CD4-positive, alpha-beta T cell treated with Interleukin-12 subunit alpha and Interleukin-12 subunit beta, for 1 hour (primary cell): ENCODE data around the gene ZNRF1.

ENCODE experiments used
- DNase-seq: peaks from one replicate; pipeline ENCODE4 v3.0.0-alpha.2; 2020

ZNRF1 gene

DNA sequence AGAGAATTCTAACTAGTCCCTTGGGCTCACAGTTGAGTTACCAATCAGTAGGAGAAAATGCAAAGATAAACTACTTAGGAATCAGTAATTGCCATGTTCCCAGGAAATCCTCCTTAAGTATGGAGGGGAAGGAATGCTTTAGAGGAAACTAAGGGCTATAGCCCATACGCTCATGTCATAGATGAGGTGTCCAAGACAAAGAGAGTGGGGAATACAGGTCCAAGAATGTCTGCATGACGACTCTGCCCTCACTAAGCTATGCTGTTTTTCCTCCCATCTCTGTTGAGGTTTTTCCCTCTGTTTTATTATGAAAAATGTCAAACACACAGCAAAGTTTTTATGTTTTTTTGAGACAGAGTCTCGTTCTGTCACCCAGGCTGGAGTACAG is 101.8 kb downstream of the ZNRF1 start:
- no peak for DNase-seq

DNA sequence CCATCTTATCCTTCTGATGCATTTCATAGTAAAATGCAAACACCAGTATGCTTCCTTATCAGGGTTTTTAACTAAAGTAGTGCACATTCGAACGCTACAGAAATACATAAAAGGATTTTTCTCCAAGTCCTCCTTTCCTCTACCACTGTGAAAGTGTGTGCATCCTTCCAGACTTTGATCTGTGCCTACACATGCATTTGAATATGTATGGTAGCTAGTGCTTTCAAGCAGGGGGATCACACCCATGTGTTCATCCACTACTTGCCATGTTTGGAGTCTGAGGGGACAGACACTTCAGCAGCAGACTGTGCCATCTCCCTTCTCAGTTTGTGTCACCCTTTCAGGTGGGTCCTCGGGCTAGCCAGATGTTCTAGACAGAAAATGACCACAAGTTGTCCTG is 102.8 kb downstream of the ZNRF1 start:
- no peak for DNase-seq

DNA sequence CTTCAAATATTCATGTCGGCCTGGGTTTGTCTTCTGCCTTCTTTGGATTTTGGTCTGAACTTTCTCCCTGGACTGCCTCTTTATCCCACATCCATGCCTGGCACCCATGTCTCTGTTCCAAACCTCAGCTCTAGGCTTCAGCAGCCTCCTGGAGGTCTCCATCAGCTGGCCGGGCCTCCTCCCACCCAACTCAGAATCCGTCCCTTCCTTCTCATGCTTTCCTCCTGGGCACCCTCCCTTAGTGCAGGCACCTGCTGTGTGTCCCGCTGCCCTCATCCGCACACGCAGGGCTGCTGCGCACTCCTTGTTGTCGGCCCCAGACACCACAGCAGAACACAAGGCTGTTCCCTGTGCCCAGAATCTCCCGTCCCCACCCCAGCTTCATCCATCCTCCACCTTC is 103.8 kb downstream of the ZNRF1 start:
- DNase-seq = no peak

DNA sequence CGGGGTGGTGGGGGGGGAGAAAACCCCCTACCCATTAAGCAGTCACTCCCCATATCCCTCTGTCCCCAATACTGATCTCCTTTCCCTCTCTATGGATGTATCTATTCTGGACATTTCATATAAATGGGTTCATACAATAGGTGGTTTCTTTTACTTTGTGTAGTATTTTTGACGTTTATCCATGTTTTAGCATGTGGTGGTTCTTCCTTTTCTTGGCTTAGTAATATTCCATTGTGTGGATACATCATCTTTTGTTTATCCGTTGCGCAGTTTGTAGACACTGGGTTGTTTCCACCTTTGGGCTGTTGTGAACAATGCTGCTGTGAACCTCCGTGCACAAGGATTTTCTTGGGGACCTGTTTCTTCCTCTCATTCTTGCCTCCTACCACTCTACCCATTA is 105.2 kb downstream of the ZNRF1 start:
- DNase-seq = no peak

DNA sequence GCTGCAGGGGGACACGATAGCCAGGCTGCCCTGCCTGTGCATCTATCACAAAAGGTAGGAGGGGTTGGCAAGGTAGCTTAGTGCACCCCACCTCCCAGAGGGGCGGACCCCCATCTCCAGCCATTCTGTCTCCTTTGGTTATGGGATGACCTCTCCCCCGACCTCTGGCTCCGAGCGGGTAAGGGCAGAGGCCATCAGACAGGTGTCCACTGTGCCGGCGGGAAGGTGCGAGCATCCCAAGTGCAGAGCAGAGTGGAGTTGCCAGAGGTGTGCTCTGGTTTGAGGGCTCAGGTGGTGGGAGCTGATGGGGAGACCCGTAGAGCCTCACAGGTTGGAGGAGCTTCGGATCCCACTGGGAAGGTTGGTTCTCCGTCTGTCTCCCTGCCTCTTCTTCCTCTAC is 106.0 kb downstream of the ZNRF1 start:
- DNase-seq = no peak

DNA sequence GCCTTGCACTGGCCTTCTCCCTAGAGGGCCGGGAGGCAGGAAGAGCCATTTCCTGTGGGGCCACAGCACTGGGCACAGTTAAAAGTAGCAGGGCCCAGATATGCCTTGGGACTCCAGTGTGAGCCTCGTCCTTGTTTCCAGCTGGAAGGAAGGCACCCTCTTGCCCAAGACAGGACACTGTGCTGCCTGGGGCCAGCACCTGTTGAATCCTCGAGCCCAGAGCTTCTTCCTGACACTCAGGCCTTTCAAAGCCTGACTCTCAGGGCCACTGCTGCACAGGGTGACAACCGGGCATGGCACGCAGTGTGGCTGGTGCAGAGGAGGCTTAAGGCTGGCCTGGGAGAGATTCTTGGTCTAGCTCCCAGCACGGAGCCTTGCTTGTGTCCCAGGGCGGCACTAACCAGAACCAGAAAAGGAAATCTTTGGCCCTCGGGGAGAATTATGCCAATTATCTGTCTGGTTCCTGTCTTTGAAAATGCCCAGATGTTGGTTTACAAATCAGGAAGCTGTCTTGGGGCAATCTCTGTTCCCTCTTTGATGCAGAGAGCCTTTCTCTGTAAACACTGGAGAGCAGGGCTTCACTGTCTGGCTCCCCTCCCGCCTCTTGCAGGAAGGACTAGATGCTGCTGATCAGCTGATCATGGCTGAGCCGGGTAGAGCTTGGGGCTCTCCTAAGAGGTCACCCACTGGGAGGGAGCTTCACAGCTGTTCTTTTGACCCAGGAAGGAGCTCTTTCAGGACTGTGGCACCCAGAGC is 106.7 kb downstream of the ZNRF1 start:
- peak; percentile 25 for DNase-seq

DNA sequence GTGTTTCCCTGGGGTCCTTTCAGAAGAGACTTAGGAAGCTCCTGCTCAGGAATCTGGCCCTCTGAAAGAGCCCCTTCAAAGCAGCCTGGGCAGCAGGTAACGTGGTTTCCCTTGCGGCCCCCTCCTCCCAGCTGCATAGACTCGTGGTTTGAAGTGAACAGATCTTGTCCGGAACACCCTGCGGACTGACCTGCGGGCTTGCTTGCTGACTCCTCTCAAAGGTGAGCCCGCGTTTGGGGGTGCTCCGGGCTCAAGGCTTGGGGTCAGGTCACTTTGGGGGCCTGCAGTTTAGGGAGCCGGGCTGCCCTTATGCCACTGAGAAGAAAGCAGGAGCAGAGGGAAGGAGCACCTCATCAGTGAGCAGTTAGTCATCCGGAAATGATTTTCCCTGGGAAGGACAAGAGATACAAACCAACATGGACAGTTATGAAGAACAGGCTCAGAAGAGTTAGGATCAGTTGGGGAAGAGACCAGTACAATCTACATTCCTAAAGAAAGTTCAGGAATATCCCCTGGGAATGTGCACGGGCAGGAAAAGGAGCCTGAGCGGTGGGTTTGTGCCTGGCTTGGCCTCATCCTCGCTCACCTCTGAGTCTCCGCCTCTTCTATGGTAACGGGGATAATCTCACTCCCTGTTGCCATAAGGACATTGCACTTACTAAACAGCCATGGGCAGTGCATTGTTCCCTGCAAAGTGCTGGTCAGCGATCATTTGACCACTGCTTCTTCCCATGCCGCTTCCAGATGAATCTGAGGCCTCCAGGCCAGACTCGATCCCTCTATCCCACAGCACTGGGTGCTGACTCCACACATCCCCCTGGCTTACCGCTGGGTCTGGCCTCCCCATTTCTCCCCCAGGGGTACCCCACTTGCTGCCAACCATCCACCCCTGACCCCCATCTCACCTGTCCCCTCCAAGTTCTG is 107.8 kb downstream of the ZNRF1 start:
- no peak for DNase-seq

DNA sequence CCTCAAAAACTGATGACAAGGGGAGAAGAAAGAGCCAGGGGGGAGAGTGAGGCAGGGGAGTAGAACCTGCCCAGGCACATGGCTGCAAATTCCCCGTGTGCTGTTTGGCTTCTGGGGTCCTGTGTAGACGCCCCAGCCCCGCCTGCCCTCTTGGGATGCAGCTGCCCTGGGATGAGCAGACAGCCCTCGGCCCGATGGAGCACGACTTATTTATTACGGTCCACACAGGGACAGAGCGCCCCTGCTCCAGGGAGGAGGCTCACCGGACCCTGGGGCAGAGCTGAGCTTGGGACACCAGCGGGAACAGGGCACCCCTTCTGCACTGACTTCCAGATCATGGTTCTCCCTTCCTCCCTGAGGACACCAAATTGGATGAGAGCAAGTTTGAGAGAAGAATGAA is 108.7 kb downstream of the ZNRF1 start:
- no peak for DNase-seq

DNA sequence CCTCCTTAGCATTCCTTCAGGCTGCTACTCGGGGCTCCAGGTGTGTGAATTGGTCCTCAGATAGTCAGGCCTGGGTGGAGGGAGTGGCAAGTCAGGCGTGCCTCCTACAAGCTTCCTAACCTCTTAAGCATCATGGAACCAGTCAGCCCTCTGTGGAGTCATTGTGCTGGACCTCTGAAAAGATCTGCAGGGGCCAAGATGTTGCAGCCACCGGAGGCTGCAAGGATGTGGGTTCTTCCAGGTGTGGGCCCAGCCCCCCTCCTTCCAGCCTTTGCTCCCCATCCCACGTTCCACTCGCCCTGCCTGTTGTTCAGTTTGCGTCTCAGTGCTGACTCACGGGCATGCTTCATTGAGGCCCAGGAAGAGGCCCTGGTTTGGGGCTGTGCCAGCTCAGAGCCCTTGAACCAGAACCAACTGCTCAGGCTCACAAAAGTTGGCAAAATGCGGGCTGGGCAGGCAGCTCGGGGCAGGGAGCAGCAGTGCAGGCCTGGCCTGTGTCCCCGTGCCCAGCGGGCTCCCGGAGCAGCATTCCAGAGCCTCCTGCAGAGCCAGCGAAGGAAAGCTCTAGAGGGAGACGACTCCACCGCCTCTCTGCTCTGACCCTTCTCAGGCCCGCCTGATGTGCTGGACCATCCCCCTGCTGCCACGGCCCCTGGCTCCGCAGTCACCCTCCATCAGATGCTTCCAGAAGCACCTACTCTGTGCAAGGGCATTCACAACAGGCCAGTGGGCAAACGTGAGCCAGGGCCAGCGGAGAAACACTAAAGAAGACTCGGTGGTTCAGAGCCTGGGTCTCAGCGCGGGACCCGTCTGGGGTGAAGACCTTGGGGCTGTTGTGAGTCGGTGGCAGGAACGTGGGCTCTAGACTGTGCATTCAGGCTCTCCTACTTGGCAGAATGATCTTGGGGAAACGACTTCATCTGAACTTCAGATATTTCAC is 110.2 kb downstream of the ZNRF1 start:
- peak; percentile 58 for DNase-seq

DNA sequence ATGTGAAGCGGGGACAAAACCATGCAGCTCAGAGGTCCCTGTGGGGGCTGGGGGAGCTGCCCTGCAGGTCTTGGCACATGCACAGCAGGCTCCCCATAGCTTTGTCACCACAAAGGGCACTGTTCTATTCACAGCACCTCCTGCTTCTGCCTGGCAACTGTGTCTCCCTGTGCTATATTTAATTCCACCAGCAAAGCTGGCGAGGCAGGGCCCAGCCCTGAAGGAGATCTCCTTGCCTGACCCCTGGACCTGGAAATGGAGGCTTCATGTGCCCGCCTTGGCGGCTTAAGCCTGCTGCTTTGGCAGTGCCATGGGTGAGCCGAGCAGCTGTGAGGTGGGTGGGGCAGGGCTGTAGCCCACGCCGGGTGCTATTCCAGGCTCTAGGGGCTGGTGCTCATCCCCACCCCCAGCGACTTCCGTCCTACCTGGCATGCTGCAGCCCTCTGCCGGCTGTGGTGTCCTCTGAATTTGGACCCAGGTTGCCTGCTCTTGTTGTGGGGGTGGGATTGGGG is 111.0 kb downstream of the ZNRF1 start:
- no peak for DNase-seq

DNA sequence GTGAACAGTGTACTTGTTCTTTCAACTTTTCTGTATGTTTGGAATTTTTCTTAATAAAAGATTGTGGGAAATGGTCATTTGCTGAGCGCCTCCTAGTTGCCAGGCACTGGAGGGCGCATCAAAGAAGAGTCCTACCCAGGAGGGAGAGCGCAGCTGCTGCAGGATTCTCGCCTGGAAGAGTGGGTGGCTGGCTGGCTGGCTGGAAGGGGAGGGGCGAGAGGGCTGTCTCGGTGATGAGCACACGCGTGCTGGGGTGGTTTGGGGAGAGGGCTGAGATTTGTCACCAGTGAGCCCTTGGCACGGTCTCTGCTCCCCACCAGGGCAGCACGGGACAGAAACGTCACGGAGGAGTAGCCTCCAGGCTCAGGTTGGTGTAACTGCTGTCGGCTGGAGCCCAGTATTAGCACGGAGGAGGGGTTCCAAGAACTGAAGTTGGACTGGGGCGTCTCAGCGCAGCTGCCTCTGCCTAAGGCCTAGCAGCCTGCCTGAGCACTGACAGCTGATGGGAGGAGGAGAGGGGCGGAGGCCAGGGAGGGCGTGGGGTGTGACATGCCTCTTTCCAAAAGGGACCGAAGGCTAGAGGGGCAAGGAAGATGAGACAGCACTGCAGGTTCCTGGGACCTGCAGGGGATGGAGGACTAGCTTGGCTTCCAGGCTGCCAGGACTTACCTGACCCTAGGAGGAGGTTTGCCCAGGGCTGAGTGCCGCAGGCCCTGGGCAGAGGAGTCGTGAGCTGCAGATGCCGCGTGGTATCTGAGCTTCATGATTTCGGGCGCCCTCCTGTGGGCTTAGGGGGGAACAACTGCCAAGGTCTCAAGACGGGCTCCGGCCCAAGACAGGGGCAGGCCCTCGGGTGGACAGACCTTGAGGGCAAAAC is 112.1 kb downstream of the ZNRF1 start:
- peak; percentile 83 for DNase-seq

DNA sequence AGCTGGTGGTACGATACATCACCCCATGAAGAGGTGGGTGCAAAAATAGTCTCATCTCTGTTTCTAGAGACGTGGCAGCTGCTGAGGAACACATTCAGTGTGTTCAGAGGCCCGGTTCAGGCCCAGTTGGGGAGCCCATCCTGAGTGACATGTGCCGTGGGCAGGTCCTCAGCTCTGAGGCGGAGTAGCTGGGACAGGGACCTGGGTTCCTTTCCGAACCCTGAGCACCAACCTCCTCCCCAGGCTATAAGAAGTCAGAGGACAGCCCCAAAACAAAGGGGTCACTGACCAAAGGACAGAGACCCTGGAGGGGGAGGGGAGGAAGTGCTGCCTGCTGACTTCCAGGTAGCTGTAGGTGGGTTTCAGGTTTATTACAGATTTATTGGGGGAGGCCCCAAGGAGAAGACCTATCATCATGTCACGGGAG is 112.7 kb downstream of the ZNRF1 start:
- no peak for DNase-seq

DNA sequence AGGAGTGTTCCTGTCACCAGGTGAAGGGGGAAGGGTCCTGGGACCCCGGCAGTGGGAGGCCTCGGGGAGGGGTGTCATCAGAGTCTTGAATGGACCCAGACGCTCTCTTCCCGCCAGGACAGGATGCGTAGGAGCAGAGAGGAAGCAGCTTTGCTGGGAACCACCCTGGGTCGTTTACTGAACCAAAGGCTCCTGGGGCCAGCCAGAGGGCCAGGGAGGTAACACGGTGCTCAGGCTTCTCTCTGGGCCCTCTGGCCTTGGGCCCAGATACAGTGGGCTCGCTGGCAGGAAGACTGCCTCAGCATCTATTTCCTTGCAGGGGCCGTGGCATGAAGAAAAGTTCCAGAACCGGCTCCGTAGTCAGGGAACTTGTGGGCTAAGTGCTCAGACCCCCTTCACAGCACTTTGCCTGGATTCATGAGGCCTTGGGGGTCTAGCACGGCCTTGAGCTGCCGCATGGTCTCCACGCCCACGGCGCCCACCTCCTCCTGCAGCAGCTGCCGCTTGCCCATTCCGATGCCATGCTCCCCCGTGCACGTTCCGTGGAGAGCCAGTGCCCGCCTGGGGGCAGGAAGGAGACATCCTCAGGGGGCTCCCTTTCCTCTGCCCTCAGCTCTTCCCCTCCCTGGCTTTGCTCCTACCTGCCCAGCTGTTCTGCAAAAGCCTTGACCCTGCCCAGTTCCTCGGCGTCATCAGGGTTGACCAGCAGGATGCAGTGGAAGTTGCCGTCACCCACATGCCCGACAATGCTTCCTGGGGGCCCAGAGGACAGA is 113.3 kb downstream of the ZNRF1 start:
- no peak for DNase-seq

DNA sequence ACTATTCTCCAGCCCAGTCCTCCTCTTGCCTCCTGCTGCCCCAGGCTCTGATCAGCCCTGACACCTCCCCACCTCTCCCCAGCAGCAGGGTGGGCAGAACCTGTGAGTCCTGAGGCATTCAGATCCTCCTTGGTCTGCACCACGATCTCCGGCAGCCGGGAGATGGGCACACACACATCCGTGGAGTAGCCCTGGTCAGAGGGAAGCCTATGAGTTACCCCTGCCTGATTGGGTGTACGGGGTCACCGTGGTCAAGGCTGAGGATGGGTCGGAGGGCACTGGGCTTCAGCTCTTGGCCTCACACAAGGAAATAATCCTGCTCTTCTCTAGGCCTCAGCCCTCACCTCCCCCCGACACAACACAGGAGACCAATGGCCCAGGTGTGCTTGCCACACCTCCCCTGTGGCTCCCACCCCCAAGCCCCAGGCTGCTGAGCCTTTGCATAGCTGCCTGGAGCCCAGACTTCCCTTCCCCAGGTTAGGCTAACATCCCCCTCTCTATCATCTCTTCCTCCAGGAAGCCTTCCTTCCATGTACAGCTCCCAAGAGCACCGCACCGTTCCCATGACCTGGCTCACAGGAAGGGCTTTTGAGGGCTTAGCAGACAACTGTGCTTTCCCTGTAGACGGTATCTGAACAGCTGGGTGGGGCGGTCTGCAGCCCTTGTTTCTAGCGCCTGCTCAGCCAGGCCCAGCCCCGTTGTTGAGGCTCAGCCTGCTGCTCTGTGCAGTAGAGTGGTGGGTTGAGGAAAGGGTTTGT is 114.1 kb downstream of the ZNRF1 start:
- DNase-seq = no peak

DNA sequence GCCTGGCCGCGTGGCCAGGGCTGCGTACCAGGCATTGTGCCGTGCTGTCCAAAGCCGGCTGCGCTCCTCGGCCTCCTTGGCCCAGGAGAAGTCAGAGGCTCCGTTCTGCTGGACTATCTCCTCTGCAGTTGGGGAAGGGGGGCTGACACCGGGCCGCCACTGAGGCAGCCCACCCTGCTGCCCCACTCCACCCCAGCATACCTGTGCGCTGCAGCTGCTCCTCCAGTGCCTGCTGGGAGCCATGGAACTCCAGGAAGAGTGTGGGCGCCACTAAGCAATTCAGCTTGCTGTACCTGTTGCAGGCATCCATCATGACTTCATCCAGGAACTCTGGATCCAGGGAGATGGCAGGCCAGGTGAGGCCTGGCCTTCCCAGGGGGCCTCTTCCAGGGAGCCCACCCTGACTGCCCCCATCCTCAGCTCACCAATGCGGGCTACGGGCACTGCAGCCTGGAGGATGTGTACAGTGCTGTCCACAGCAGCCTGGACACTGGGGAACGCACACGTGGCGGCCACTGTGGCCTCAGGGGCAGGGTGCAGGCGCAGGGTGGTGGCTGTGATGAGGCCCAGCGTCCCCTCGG is 114.8 kb downstream of the ZNRF1 start:
- DNase-seq = no peak

DNA sequence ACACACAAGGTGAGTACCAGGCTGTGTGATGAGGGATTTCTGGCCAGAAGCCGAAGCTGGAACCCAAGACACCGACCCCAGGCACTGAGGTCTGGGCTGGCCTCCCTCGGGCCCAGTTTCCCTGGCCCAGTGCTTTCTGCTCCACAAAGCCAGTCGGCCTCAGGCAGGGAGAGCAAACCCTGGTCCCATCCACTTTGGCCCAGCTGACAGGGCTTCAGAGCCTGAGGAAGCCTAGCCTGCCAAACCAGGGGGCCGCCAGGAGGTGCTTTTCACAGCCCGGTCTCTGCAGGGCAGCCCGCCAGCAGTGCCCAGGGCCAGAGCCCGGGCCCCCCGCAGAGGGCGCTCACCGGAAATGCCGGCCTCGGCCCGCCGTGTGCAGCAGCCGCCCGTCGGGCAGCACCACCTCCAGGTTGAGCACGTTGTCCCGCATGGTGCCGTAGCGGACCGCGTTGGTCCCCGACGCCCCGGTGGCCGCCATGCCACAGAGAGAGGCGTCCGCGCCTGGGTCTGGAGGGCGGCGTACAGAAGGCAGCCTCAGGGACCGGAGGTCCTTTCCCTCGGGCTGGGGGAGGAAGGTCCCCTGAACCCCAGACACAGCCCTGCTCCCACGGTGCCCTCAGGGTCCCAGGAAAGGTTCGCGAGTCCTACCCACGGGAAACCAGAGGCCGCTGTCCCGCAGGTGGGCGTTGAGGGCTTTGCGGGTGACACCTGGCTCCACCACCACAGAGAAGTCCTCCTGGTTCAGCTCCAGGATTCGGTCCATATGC is 115.5 kb downstream of the ZNRF1 start:
- DNase-seq = no peak

DNA sequence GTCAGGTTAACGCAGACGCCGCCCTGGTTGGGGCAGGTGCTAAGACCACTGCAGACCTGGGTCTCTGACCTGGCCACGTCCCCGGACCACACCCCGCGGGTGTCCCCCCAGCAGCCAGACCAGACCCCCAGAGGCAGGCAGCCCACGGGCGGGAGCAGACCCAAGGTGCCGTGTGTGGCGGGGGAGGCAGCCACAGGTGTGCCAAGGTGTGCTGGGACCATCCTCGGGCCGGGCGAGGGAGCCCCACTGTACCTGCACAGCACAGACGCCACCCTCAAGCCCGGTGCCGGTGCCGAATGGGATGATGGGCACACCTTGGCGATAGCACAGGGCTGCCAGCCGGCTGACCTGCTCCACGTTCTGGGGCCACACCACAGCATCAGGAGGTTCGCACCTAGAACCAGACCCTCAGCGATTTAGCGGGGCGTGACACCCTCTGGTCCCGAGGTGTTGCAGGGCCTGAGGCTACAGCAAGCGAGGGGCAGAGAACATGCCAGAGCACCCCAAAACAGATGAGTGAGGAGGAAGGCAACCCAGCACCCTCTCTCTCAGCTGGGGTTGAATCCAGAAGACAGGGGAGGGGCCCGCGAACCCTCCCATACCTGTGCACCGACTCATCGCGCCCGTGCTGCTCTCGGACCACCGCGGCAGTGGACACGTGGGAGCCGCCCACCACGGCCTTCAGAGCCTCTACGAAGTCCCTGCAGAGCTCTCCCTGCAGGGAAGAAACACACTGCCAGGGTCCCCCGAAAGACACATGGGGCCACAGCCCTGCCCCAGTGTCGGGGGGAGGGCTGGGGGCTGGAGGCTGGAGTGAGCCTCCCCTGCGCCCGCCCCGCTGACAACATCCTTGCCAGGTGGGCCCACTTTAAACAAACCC is 116.4 kb downstream of the ZNRF1 start:
- no peak for DNase-seq
